GM19452 (cell line): ENCODE measurements around the gene IL3.
A peak's percentile ranks its signal among the peaks of the same experiment; 100 is the strongest.

Experiments used
- ATAC-seq: cut with Tn5 transposase; IDR thresholded peaks from one replicate; pipeline ENCODE4 v1.9.1; 2021; ENCODE audit not compliant: unreplicated experiment

The IL3 gene

DNA sequence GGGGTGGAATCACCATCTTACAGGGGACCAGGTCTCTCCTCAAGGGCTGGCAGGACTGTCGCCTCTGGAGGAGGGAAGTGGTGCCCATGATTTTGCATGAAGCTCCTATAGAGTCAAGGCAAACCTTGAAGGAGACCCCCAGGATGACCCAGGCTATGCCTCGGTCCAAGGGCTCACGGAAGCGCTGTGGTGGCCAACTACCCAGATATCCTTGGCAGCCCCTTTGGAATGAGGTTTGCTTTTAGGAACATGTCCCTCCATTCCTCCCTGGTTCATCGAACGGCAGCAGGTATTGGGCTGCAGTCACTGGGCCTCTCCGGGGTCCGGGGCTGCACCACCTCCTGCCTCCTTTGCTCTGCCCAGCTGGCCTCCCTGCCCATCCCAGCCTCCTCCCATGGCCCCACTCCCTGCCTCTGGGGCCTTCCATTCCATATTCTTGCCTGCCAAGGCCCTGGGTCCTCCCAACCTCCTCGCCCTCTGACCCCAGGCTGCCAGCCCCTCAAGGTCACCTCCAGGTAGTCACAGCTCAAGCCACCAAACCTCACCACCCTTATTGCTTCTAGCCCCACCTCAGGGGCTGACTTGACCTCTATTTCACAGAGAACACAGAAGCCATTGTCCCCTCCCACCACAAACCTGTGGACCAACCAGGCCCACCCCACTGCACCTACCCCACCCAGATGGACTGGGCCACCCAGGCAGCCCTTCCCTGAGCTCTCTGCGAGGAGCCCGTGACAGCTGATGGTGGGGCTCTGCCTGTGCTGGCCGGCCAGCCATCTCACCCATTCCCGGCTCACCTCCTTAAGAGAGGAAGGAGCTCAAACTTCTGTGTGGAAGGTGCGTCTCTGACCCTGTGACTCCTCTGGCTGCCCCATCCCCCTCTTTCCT lies 3.6 kb upstream of the IL3 start:
- ATAC-seq: no peak

DNA sequence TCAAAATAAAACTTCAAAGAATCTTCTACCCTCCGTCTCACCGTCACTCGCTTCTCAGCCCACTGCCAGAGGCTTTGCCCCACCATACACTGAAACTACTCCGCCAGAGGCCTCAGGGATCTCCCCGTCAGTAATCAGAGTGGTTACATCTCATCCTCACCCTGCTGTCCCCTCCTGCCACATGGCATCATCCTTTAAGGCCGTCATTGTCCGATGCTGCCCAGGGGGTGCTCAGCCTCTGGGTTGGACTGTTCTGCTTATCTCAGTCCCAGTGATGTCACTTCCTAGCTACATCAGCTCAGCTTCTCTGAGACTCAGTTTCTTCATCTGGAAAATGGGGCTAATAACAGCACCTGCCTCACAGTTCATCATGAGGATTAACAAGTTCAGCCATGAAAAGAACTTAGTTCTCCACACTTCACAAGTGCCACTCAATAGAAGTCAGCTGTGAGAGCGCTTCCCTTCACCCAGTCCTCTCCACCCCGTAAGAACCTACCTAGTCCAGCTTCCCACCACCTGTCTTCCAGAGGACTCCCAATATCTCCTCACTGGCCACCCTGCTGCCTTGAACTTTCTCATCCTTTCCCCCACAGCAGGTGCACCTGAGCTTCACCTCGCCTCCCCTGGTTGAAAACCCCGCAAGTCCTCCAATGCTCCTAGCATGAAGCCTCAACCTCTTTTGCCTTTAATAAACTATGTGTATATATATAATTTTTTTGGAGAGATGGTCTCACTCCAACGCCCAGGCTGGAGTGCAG lies 2.8 kb upstream of the IL3 start:
- ATAC-seq: no peak

DNA sequence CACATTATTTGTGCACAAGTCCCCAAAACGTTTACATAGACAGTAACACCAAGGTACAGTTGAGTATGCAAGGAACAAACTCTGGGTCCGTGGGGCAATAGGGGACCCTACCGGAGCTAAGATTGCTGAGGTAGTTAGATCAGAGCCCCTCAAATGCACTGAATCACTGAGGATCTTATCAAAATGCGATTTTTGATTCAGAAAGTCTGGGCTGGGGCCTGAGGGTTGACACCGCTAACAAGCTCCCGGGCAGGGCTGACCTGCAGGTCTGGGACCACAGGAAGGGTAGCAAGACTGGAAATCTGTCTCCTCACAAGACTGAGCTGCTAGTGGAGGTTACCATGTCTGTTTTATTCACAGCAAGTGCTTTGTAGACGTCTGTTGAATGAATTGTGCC lies 1.8 kb upstream of the IL3 start:
- no peak for ATAC-seq

DNA sequence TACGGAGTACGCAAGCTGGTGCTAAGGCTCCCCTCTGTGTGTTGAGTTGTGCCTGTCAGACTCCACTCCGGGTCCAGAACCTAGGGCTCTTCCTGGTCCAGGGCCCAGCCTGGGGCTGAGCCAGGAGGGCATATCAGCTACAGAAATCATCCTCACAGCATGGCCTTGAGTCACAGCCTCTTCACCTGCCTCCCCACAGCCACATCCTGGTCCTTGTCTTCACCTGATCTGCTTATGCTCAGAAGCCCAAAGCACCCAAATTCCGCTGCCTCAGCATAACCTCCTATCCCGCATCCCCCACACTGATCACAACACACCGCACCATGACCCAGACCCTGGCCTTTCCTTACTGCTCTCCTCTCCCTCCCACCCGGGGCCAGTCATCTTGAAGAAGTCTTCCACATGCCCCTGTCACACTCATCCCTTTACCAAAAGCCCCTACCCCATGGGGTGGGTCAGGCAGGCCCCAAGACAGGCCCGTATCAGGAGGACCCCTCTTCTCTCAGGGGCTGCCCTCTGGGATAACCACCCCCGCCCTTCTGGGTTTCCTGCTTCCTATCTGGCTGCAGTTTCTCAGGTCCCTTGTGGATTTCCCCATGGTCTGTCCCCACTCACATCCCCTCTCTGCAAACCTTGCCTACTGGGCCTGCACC lies 1.3 kb upstream of the IL3 start:
- no peak for ATAC-seq

DNA sequence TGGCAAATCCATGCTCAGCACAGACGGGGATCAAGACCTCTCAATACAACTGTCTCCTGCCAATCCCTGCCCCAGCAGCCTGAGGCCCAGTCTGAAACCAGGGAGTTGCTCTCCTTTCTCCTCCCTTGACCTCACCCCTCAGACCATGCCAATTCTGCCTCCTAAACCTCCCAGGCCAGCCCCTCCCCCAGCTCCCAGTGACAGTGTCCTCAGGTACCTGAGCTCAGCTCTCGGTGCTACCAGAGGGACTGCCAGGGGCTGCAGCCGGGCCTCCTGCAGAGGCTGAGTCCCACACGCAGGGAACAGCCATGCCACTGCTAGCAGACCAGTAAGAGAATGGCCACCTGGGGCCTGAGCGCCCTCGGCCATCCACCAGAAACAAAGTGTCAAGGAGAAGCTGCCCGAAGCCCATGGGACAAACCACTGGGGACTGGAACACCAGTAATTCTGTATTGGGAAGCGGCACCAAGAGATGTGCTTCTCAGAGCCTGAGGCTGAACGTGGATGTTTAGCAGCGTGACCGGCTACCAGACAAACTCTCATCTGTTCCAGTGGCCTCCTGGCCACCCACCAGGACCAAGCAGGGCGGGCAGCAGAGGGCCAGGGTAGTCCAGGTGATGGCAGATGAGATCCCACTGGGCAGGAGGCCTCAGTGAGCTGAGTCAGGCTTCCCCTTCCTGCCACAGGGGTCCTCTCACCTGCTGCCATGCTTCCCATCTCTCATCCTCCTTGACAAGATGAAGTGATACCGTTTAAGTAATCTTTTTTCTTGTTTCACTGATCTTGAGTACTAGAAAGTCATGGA lies 557 bp upstream of the IL3 start:
- ATAC-seq: no peak

DNA sequence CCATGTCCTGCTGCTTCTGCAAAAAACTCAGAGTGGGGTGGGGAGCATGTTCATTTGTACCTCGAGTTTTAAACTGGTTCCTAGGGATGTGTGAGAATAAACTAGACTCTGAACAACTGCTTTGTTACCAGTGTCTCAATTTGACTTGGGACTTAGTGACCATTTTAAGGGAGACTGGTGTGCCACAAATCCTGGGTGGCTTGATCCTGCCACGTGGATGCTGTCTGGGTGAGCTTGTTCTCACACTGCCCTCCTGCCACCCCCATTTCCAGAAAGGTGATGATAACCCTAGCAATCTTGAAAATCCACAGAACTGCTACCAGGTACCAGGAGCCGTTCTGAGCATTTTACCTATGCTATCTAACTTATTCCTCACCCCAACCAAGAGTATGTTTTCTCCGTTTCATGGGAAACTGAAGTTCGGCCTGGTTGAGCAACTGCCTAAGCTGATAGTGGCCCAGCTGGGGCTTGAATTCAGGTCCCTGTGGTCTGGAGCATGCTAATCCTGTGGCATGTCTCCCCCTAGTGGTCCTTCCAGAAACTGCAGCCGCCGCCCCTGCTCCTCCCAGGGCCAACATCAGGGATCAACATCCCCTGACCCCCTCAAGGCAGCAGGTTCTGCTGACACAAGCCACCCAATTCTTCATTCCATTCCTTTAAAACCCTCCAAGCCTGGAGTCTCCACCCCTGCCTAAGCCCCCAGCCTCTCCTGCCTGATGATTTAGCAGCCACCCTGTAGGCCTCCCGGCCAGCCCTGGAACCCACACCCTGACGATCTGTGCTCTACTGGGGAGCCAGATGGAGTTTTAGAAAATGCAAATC lies 2.8 kb downstream of the IL3 start:
- no peak for ATAC-seq

DNA sequence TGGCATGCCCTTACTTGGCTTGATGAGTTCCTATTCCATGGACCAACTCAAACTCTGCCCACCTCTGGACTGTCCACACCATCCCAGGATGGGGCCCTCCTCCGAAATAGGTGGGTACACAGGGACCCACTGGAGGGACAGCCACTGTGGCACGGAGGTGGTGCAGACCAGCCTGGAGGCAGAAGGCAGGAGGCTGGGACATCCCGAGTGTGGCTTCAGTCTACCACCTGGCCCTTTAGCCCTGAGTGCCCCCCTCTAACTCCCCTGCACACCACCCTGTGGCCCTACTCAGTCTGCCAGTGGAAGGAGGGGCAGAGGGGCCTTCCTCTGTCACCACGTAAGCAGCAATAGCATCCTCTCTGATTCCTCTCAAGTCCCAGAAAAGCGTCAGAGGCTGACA lies 3.7 kb downstream of the IL3 start:
- ATAC-seq: no peak

DNA sequence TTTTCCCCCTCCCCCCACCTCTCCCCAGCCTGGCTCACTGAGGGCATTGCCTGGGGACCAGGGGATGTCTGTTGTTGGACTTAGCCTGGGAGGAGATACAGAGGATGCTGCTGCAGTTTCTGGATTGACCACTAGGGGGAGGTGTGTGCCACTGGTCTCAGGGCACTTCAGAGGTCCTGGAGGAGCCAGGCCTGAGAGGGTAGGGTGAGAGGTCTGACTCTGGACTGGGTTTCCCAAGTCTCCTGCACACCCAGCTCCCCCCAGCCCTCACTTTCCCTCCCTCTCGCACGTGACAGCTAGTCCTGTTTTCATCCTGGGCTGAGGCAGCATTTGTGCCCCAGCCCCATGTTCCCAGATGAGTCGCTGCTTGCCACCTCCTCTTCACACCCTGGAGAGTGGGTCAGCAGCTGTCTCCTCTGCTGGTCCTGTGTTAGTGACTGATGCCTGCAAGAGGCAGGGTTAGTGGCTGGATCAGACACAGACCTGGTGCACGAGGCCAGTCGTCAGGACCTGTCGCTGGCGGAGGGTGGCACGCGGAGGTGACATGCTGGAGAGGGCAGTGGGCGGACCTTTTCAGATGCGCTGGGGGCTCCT lies 4.4 kb downstream of the IL3 start:
- peak; percentile 65 for ATAC-seq

DNA sequence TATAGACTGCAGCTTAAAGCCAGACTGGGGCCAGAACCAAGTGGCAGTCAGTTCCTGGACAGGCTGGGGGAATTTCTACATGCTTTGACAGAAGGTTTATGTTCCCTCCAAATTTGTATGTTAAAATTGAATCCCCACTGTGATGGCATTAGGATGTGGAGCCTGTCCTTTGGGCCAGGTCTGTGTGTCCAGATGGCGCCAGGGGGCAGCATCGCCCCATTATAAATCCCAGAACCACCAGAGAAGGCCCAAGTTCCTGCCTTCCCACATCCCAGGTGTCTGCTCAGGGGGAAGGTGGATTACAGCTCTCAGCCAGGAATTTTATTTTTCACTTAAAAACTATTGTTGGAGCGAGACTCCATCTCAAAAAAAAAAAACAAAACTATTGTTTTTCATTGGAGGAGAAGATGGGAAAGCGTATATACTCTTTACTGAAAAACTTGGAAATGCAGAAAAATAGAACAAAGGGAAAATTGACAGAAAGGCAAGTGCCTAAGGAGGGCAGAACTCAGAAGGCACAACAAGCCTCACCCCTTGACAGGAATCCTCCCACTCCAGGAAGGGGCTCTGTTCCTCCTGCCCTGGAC lies 5.0 kb downstream of the IL3 start:
- ATAC-seq: no peak

DNA sequence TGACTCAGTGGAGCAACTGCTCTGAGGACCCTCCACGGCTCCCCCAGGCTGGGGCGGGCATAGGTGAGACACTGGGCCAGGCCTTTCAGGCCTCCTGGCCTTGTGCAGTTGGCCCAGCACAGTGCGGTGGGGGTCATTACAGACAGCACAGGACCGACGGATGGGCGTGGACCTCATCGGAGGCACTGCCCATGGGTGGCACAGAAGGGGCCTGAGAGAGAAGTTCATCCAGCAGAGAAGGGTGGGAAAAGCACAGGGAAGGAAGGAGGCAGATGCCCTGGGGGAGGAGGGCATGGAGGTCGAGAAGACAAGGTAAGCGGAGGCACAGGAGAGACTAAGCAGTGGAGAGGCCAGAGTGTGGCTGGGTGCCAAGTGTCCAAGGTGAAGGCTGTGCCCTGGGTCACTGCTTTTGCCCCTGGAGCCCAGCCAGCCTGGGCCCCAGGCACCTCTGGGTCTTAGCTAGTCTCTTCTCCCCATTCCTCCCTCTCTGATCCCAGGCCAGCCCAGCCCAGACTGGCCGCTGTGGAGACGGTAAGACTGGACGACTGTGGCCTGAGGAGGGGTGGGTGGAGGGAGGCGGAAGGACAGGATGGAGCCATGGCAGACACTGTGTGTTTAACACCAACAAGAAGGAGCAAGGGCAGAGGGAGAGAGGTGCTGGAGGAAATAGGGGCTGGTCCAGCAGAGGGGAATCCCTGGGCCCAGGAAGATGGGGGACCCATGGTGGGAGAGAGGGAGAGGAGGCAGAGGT lies 5.7 kb downstream of the IL3 start:
- no peak for ATAC-seq

DNA sequence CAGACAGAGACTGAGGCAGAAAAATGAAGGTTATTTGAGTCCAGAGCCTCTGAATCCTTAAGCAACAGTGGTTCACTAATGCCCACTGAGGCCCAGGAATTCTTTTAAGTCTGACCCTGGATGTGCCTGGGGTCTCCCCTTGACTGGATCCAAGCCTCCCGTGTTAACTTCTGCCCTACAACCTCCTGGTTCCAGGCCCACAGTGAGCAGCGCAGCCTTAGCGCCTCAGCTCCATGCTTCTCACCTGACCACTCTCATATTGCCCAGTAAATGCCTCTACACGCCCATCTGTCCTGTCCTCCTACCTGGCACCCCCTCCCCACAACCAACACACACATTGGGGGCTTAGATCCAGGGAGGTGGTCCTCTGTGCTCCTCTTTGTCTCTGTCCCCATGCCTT lies 6.4 kb downstream of the IL3 start:
- ATAC-seq: no peak

DNA sequence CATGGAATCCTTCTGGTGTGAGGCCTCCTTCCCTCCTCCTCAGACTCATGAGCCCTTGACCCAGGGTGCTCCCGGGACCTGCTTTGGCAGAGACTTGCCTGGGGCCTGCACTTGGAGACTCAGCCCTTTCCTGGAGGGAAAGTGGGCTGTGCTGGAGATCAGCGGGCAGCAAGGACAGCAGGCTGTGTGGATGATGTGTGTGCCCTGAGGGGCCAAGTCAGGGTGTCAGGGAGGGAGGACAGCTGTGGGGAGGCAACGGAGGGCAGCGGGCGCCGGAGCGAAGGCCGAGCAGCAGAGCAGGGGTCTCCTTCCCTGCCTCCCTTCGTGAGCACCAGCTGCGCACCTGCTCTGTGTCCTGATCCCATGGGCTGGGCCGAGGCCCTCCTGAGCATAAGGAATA lies 7.0 kb downstream of the IL3 start:
- no peak for ATAC-seq

DNA sequence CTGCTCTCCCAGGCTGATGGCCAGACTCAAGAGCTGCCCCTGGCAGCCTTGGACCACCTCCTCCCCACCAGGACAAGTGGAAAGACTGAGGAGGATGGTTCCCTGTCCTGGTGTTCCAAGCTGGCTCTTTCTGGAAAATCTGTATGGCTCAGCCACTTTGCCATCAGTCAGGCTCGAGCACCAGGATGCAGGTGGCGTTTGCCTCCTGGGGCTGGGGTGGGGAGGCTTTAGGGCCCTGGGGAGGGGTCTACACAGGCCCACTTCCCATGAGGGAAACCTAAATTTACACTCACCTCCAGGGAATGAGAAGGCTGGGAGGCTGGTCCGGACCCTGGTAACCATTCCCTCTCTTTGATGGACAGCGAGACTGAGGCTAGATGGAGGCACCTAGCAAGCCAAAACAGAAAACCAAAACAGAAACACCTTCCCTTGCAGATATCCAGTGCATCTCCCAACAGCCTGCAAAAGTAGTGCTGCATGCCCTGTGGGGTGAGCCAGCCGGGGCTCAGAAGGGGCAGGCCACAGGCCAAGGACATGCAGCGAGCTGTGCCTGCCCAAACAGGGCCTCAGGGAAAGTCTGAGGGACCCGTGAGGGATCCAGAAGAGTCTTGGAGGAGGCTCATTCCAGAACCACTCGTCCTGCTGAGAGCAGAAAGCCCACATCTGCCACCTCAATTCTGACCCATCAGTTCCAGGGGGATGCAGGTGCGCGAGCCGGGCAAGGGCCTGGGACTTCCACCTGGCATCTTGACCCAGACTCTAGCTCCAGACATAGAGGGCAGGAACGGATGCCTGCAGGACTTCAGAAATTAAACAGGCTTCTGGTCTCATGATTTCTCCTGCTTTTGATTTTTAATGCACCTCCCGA lies 7.7 kb downstream of the IL3 start:
- ATAC-seq: no peak

DNA sequence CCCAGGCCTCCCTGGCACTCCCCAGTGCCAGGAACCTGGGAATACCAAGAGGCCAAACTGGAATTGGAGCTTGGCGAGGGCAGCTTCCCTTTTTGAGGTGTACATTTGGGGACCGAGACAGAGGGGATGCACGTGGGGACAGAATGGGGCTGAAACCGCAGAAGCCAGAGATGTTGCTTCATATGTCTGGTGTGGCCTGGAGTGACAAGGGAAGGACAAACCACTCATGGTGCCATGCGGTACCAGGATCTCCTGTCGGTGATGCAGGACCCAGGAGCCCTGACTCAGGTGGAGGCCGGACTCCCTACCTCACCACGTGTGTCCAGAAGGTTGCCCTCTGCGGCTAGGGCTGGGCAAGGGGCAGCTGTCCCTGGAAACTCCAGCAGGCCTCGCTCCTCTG lies 9.1 kb downstream of the IL3 start:
- no peak for ATAC-seq

DNA sequence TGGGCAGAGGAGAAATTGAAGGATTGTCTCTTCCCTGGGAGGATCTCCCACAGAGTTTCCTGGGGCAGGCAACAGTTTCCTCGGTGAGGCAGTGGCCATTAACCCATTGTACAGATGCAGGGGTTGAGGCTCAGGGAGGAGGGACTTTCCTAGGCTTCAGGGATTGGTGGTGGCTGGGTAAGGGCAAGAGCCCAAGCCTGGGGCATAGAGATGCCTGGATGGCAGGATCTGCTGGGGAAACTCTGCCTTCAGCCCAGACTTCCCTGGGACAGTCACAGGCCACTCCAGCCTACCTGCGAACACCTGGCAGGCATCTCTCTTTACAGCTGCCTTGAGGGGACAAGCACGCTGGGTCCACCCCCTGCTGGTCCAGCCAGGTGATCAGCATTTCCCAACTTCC lies 9.5 kb downstream of the IL3 start:
- no peak for ATAC-seq

DNA sequence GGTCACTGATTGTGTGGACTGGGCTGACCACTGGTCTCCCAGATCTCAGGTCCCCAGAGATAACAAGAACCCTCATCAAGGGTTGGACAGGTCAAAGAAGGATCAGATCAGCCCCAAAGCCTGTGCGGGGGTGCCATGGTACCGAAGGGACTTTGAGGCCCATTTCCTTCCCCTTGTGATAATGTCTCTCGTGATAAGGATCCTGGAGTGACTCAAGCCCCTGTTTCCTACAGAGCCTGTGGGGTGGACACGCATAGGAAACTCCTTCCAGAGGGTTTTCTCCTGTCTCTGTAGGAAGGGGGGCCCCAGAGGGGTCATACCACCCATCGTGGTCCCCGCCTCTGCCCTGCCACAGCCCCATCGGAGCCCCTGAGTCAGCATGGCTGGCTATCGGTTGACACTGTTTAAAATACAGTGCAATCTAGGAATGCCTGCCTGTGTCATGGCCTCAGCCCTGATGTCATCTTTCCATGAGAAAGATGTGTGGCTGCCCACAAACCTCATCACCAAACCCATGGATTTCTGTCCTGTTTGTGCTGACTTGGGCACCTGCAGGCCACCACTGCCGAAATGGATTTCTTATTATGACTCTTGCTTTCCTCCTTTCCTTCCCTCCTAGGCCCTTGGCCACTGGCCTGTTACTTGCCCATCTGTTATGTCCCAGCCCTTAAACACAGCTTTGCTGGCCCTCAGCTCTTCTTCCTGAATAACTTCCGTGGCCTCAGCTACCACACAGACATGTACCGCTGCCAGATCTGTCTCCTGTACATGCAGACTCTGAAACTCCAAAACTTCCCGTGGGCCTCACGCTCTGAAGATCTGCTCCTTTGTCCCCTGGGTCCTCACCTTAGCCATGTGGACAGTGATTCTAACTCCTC lies 10.2 kb downstream of the IL3 start:
- ATAC-seq: no peak

DNA sequence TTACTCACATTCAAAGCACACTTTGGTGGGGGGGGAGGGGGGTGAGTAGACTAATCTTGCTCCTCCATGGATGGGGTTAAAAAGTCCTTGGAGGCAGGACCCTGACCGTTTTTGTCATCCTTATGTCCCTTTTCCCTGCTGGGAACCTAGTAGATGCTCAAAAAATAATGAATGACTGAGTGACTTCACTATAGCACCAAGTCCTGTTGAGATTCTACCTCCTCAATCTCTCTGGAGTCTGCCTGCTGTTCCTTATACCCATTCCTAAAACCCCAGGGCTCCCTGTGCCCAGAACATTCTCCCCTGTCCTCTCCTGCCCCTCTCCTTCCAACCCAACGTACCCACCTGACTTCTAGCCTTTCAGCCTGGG lies 10.9 kb downstream of the IL3 start:
- ATAC-seq: no peak
